Jurkat, Clone E6-1 (cell line): ENCODE measurements around the gene ZNF224.
A peak's percentile ranks its signal among the peaks of the same experiment; 100 is the strongest.
"Not testable (repeated sequence)": the region's sequence is repeated elsewhere in the genome, so short reads cannot be mapped to it uniquely, and the experiment has no call there.

Experiments used
- DNase-seq: peaks from one replicate; pipeline ENCODE4 v3.0.0-alpha.2; 2011; ENCODE audit warnings: low read depth, low spot score
- H3K4me3 ChIP-seq: 2 replicates; pipeline ENCODE4 v1.5.1; 2011; ENCODE audit warnings: mild to moderate bottlenecking, low read length, control low read depth, moderate library complexity

The ZNF224 gene

DNA sequence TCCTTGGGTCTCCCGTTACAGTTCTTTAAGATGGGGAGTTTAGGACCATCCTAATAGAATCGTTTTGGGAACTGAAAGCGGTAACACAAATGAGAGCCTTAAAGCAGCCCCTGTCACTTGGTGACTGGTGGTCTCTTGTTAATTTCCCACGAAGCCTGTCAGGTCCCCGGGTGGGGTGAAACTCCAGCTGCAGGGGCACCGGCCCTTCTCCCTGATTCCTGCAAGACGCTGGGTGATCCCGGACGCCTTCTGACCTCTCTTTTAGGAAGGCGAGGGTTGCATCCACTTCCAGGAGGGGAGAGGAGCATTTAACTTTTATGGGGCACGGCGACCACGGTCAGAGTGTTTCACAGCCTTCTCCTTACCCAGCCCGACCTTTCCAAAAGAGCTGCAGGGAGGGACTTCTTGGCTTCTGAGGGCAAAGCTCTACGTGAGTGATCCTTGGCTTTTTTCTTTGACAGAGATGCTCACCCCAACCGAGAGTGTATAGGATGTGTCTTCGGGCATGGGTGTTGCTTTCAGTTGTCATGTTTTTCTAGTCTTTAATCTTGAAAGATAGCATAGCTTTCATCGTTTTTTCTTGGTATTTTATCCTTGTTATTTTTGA lies 19.7 kb downstream of the ZNF224 start:
- no peak for DNase-seq

DNA sequence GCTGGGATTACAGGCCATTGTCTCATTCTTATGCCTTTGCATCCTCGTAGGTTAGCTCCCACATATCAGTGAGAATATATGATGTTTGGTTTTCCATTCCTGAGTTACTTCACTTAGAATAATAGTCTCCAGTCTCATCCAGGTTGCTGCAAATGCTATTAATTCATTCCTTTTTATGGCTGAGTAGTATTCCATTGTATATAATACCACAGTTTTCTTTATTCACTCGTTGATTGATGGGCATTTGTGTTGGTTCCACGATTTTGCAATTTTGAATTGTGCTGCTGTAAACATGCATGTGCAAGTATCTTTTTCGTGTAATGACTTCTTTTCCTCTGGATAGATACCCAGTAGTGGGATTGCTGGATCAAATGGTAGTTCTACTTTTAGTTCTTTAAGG lies 27.0 kb downstream of the ZNF224 start:
- DNase-seq, H3K4me3 ChIP-seq: not testable (repeated sequence)

More for the DNA sequence above, 19.7 kb downstream of the ZNF224 start:
- peak overlapping the region; percentile 80 for H3K4me3 ChIP-seq

DNA sequence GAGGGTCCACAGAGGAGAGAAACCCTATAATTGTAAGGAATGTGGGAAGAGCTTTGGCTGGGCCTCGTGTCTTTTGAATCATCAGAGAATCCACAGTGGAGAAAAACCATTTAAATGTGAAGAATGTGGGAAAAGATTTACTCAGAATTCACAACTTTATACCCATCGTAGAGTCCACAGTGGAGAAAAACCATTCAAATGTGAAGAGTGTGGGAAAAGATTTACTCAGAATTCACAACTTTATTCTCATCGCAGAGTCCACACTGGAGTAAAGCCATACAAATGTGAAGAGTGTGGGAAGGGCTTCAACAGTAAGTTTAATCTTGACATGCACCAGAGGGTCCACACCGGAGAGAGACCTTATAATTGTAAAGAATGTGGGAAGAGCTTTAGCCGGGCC lies 37.8 kb downstream of the ZNF224 start:
- no peak for DNase-seq

DNA sequence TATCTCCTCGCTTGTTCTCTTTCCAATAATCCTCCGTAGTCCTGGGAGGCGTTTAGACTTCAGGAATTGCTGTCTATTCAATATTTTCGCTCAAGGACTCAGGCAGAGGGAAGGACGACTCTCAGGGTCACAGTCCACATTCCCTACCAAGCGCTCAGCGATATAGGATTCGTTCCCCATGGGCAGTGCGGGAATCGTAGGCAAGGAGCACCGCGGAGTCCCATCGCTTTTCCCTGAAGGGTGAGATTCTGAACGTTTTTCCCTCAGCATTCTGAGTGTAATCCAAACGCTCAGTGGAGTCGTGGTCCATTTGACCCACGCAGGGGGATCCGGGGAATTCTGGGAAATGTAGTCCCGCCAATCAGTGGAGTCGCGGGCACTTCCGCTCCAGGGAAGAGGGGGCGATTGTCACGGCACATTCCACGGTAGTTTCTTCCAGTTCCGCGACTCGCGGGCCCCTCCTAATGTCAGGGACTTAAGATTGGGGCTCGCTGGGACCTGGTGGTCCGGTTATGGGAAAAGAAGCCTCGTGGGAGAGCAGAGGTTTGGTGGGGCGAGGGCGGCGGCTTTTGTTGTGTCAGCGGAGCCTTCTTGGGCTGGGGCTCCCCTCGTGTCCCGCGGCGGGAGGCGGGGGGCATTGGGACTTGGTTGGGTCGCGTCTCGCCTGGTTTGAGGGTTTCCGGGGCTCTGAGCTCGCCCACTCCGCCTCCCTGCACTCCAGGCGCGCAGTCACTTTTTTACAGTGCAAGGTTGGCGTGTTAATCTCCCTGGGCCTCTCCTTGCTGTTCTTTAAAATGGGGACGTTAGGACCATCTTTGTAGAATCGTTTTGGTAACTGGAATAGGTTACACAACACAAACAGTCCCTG lies 47.3 kb downstream of the ZNF224 start, which contains the start of gene ZNF234:
Gene ZNF234, plus strand, starts transcription at position 364 of the 868 bp plus-strand sequence. CDS start 3,079 bp downstream, outside the sequence.
- DNase-seq: no peak
- no peak within 1 kb of the TSS for H3K4me3 ChIP-seq

More for the DNA sequence above, 37.8 kb downstream of the ZNF224 start:
- no peak overlapping the region for H3K4me3 ChIP-seq

DNA sequence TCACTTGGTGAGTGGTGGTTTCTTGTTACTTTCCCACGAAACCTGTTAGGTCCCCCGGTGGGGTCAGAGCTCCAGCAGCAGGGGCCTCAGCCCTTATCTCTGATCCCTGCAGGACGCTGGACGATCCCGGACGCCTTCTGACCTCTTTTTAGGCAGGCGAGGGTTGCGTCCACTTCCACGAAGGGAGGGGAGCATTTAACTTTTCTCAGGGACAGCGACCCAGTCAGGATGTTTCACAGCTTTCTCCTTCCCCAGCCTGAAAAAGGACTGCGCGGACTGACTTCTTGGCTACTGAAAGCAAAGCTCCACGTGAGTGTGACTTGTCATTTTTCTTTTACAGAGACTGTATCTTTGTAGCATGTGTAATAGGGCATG lies 47.9 kb downstream of the ZNF224 start:
- DNase-seq: no peak
- no peak overlapping the region for H3K4me3 ChIP-seq

DNA sequence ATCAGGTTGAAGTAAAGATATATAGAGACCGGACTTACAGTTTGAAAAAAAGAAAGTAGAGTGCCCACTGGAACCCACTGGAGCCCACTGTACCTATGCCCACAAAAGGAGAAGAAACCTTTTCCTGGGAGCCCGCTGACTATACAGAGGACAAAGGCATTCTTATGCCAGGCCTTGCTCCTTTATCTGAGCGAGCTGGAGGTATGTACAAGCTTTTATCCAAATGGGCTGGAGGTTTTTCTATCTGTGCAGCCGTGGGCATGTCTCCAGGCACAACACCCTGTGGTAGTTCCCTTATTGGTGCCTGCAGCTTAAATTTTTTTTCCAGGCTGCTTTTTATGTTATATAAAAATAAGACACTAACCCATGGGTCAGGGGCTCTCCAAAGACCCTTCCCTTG lies 55.6 kb downstream of the ZNF224 start:
- no peak overlapping the region for H3K4me3 ChIP-seq
- DNase-seq: no peak

DNA sequence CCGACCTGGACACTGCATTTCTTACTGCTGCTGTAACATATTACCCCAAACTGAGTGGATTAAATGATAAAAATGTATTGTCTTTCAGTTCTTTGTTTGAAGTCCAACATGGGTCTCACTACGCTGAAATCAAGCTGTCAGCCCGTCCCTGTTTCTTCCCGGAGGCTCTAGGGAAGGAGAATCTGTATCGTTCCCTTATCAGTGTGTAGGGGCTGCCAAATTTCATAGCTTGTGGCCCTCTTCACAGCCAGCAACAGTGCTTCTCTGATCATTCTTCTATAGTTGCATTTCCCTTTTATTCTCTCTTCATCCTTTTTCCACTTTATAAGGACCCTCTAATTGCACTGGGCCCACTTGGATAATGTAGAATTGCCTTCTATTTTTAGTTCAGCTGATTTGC lies 57.3 kb downstream of the ZNF224 start:
- no peak for DNase-seq
- no peak overlapping the region for H3K4me3 ChIP-seq

DNA sequence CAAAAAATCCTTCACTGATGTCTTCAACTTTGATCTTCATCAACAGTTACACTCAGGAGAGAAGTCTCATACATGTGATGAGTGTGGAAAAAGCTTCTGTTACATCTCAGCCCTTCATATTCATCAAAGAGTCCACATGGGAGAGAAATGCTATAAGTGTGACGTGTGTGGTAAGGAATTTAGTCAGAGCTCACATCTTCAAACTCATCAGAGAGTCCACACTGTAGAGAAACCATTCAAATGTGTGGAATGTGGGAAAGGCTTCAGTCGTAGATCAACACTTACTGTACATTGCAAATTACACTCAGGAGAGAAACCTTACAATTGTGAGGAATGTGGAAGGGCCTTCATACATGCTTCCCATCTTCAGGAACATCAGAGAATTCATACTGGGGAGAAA lies 62.3 kb downstream of the ZNF224 start:
- no peak overlapping the region for H3K4me3 ChIP-seq
- DNase-seq: no peak
